ENCODE results near the gene DNAJC6.
"Not testable (repeated sequence)": the region's sequence is repeated elsewhere in the genome, so short reads cannot be mapped to it uniquely, and the experiment has no call there.

Gene DNAJC6

DNA sequence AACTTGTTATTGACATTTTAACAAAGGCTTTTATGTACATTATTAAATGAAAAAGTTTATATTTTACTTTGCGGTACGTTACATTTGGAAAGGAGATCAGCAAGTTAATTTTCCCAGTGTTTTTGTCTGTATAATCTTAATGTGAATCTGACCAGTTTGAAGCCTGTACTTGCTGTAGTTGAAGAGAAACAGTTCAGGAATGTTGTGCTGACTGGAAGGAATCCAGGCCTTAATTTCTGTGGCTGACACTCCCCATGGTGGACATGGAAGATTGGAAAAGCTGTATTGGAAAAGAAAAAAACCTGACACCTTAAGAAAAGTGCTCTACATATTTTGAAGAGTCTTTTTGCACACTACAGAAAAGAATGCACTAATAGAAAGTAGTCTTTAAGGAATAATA lies 126.6 kb downstream of the DNAJC6 start:
- no peak for DNase-seq

DNA sequence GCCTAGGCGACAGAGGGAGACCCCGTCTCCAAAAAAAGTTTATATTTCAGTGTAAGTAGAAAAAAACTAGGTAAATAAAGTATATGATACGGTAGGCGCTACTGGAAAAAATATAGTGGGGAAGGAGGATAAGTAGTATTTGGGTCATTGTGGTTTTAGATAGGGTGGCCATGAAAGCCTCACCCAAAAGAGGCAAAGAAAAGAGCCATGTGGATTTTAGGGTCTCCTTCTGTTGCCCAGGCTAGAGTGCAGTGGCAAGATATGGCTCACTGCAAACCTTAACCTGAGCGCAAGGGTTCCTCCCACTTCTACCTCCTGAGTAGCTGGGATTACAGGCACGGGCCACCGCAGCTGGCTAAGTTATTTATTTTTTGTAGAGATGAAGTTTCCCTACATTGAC lies 128.3 kb downstream of the DNAJC6 start:
- no peak for DNase-seq

DNA sequence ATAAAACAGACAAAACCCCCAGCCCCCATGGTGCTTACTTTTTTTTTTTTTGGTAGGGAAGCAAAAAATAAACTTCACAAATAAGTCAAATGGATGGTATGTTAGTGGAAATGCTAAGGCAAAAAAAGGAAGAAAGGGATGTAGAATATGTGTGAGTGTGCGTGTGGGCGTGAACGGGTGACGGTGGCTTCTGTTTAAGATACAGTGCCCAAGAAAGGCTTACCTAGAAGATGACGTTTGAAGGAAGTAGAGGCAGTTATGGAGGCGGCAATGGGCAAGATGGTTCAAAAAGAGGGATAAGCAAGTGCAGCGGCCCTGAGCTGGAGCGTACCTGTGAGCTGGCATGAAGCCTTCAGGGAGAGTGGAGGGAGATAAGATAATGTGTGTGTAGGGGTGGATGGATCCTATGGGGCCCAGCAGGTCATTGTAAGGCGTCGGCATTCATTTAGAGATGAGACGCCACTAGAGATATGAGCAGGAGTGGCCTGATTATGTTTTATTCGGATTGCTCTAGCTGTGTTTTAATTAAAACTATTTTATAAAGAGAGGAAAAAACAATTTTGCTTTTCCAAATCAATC lies 131.1 kb downstream of the DNAJC6 start:
- no peak for DNase-seq

DNA sequence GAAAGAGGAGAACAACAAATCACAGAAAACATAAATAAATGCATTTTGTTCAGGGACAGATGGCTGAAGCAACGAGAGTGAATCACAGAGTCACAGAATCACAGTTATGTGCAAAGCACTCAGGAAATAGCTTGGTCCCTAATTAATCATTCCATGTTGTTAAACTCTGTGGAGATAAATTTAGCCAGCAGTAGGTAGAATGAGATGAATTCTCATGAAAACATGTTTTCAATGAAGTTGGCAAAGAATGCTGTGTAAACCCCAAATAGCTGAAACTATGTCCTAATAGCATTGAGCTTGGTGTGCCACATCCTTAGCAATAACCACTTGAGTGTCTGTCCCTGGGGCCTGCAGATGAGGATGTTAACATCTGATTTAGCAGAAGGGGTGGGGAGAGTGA lies 131.6 kb downstream of the DNAJC6 start:
- DNase-seq = no peak

DNA sequence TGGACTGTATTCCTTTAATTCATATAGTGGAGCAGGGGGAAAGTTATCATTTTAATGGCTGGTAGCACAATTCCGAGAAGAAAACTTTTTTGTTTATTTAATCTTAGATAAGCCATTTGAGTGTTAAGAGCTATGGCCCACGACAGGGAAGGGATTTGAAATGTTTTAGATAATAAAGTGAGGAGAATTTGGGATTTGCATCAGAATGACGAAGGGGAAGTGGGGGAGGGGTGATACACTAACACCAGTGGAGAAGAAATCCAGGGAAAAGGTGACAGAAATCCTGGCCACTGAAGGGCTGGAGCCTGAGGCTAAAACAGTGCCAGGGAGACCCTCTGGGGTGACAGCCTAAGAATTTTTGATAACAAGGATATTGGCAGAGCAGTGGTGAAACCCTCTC lies 132.1 kb downstream of the DNAJC6 start:
- no peak for DNase-seq

DNA sequence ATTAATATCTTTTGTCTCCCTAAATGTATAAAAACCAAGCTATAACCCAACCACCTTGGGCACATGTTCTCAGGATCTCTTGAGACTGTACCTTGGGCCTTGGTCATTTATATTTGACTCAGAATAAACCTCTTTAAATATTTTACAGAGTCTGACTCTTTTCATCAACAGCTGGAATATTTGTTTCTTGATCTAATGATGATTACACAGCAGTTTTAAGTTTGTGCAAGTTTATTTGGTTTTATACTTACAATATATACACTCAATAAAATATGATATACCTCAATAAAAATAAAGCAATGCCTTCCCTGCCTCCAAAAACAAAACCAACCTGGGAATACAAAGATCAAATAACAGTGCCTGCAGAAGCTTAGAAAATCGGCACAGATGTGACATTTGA lies 133.1 kb downstream of the DNAJC6 start:
- no peak for DNase-seq

DNA sequence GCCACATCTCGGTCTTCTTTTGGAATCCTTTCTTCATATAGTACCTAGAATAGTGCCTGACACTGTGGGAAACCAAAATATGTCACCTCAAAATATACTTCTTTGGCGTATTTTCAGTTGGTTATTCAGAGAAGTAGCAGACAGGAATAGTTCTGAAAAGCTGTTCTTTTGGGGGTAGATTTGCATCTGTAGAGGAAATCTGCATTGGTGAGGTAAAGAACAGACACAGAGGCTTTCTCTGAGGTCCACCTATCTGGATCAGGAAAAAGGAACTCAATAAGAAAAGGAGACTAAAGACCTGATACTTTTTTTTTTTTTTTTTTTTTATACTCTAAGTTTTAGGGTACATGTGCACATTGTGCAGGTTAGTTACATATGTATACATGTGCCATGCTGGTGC lies 134.3 kb downstream of the DNAJC6 start:
- DNase-seq = no peak

DNA sequence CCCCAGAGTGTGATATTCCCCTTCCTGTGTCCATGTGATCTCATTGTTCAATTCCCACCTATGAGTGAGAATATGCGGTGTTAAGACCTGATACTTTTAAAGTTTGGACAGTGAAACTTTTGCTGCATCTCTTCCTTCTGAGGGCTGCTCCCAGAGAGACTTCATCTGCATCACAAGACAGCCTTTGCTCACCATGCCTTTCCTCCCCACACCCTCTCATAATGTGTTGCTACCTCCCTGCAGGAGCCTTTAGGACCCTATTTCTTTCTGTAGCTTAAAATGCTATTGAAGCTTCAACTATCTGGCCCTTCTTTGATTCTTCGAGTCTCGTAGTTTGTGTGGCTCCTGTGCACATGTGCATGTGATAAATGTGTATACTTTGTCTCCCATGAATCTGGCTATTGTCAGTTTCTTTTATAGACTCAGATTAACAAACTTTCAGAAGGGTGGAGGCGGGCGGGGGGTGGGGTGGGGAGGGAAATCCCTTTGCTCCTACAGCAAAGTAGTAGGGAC lies 134.8 kb downstream of the DNAJC6 start:
- no peak for DNase-seq

DNA sequence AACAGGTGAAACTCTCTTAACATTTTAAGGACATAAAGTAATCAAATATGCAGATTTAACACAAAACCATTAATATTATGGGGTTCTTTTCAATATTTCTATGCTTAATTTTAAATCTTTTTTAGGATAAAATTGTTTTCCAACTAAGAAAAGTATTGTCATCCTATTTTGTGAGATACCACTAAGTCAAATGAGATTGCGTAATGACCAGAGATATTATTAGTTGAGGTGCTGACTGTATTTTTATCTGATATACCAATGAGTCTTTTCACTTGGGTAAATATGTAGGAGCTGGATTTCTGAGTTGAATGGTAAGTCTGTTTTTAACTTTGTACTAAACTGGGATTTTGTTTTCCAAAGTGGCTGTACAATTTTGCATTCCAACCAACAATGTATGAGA lies 136.5 kb downstream of the DNAJC6 start:
- DNase-seq = no peak

DNA sequence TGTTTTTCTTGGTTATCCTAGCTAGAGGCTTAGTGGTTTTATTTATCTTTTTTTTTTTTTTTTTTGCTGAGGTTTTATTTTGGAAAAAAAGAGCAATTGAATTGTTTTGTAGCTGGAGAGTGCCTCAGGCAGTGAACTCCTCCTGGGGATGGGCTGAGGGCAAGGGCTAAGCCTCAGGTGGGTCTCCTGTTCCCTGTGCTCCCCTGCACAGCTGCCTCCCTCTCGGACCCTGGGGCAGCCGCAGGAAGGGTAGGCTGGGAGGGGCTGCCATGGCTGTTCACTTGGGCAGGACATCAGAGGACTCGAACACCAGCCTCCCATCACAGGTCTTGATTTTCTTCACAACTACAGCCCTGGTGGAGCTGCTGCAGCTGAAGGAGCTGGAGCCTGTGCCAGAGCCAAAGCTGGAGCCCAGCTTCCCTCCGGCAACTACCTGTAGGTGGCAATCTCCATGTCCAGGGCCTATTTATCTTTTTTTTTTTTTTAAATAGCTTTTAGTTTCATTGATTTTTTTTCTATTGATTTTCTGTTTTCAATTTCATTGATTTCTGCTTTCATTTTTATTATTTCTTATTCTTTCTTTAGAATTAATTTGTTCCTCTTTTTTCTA lies 140.0 kb downstream of the DNAJC6 start:
- no peak for DNase-seq

DNA sequence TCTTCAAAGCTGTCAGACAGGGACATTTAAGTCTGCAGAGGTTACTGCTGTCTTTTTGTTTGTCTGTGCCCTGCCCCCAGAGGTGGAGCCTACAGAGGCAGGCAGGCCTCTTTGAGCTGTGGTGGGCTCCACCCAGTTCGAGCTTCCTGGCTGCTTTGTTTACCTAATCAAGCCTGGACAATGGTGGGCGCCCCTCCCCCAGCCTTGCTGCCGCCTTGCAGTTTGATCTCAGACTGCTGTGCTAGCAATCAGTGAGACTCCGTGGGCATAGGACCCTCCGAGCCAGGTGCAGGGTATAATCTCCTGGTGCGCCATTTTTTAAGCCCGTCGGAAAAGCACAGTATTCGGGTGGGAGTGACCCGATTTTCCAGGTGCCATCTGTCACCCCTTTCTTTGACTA lies 146.3 kb downstream of the DNAJC6 start:
- not testable (repeated sequence) for DNase-seq

DNA sequence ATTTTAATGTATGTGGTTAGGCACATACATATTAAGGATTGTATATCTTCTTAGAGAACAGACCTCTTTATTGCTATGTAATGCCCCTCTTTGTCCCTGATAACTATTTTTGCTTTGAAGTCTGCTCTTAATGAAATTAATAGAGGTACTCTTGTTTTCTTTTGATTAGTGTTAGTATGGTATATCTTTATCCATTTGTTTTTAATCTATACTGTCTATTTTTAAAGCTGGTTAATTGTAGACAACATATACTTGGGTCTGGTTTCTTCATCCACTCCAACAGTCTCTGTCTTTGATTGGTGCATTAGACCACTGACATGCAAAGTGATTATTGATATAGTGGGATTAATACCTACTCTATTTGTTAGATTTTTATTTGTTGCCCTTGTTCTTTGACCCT lies 147.1 kb downstream of the DNAJC6 start:
- no peak for DNase-seq

DNA sequence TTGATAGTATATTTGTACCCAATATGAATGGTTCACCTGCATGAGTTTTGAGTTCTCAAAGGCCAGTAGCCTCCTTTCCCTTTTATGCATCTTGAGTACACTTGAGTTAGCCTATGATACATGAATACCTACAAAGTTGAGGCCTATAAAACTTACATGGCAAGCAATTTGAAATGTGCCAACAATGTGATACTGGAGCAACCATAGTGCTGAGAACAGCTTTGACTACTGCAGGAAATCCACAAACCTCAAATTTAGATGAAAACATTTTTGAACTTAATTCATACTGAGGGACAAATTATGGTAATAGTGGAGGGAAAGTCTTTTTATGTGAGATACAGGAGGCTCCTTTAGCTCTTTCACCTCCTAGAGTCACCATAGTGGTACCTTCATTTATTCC lies 148.5 kb downstream of the DNAJC6 start:
- DNase-seq = no peak

DNA sequence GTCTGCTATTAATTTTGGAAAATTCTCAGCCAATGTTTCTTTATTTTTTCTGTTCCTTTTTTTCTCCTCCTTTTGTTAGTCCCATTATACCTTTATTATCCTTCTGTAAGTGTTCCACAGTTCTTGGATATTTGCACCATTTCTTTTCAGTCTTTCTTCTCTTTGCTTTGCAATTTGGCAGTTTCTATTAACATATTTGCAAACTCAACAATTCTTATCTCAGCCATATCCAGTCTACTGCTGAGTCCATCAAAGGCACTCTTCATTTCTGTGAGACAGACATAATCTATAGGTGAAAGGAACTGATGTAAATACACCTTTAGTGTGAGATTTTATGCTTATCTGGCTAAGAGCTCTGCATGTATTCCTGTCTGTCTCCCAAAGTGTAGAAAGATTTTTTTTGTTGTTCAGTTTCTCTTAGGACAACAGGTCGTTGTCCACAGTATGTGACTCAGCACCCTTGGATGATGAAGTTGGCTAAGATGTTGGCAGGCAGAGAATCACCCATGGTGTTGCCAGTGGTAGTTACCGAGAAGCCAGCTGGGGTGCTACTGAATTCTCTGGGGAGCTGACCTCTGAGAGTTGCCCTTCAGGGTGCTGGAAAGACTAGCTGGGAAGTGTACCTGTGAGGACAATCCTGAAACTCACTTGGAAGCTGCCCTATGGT lies 149.5 kb downstream of the DNAJC6 start:
- no peak for DNase-seq

DNA sequence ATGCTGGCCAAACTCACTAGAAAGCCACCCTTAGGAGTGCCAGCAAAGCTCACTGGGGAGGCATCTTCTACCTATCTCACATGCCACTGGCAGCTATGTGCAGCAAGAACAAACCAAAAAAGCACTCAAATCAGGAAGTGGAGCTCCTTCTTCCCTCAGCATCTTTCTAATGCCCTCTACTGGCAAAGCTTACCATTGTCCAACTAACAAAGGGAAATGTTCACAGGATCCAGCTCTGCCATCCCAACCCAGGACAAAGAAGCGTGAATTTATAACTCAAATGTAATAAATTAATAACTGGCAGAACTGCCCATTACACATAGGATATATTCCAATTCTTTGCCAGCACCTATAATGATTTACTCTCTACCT lies 150.0 kb downstream of the DNAJC6 start:
- DNase-seq = peak; percentile 16

Measured in GDM1 (cell line).